Right lung (tissue), 5 donors: ENCODE results near the gene NUP210. TPM values are rescaled to one million over a fixed set of nuclear protein-coding genes. Genes with fewer than 3 reads are reported as not detected.
A peak's percentile ranks its signal among the peaks of the same experiment; 100 is the strongest.

ENCODE experiments used
- DNase-seq, 2 donors: peaks; one replicate each; pipeline ENCODE4 v3.0.0-alpha.2; 2013
- polyA plus RNA-seq, 5 donors: library from polyadenylated mRNA; unstranded; fragments of 120-200 nt; gene quantifications; one replicate each; pipeline versions ENCODE4 v1.2.1 to v1.2.3, GENCODE V29; 2013; ENCODE audit warnings: inconsistent platforms in 1 of 5, low replicate concordance in 1 of 5; ENCODE audit not compliant: insufficient read length in 5 of 5, insufficient read depth in 1 of 5

NUP210 gene
- polyA plus RNA-seq, 5 donors: 15.0 to 18.6 (median 15.9) TPM

DNA sequence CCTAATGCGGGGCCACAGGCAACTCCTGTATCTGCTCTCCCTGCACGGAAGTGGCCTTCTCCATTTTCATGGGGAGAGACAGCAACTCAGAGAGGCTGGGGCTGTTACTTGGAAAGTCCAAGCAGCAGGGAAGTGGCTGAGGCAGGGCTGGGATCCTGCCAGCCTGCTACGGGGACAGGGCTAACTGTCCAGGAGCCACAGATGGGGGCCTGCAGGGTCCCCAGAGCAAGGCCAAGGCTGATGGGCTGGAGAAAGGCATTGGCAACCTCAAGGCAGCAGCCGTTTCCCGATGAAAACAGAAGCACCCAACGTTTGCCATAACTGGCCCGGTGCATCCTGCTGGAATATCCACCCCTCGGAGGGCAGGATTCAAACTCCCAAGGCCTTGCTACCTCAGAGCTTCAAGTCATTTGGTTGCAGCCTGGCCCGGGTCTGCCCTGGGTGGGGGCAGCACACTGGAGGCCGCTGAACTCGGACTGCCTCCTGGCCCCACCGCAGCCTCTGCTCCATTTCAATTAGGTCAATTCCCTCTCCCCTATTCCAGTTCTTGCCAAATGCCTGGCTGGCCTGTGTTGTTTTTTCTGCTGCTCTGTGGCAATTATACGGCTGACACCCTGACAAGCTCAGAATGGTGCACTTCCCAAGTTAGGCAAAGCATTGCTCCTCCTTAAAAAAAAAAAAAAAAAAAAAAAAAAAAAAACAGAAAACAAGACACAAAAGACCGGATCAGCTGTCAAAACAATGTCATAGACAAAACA is 143.5 kb downstream of the NUP210 start:
- peak; percentile 44 to 46 for DNase-seq

DNA sequence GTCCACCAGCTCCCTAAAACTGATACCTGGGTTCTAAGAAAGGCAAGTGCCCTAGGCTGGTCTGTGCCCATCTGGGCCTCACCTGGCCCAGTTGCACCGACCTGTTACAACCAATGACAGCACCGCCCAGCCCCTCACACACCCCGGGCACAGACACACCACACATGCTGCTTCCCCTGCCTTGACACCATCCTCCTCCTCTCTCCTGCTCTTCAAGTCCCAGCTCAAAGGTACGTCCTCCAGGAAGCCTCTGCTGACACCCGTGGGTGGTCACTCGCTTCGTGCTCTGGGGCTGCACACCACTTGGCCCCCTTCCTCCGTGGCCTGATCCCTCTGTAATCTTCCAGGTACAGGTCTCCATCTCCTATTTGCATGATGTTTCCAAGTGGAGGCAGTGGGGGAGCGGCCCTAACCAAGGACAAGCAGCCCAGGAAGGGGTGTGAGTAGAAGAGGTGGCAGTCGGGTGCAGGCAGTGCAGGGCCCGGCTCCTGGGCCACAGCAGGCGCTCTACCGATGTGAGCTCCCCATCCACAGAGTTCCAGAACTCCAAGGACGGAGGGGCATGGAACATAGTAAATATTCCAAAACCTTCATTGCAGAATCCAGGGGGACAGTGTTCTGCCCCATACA is 144.6 kb downstream of the NUP210 start:
- DNase-seq: no peak

DNA sequence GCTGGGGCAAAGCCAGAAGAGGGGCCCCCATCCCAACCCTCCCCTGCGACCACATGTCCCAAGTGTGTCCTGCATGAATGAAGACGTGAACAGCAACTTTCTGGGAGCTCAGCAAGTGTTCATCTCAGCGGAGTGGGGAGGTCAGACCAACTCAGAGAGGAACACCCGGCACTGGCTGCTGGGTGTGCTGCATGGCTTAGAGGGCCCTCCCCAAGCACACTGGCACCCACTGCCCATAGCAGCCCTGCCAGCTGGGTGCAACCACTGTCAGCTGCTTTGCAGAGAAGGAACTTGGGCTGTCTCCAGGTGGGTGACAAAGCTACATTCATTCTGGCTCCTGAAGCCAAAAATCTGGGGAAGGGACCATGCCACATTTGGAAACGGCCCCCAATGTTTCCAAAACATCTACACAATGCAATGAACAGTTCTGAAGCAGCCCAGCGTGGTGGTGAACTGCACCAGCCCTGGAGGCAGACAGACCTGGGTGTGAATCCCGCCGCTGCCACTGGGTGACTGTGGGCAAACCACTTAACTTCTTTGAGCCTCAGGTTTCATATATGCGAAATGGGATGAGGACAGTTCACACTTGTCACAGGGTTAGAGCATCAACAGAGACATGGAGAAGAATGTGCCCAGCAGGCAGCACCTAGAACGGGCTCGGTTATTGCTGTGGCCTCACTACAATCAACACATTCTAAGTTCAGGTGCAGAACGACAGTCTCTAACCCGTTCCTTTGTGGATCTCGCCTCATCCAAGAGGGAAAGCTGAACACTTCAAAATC is 145.4 kb downstream of the NUP210 start:
- no peak for DNase-seq

DNA sequence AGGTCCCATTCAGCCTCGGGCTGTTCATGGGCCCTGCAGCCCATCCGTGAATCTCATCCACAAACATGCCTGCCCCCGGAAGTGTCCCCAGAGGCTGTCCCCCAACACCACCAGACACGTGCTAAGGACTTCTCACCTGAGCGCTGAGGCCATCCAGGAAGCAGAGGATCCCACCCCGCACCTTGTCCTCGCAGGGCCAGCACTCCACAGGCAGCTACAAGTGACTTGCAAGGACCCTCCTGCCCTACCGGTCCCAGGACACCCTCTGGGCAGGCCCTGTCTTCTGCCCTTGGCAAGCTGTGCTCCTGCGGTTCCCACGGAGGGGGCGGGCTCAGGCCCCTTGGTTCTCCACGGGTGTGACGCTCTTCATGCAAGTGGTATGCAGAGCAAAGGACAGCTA is 146.0 kb downstream of the NUP210 start:
- no peak for DNase-seq

DNA sequence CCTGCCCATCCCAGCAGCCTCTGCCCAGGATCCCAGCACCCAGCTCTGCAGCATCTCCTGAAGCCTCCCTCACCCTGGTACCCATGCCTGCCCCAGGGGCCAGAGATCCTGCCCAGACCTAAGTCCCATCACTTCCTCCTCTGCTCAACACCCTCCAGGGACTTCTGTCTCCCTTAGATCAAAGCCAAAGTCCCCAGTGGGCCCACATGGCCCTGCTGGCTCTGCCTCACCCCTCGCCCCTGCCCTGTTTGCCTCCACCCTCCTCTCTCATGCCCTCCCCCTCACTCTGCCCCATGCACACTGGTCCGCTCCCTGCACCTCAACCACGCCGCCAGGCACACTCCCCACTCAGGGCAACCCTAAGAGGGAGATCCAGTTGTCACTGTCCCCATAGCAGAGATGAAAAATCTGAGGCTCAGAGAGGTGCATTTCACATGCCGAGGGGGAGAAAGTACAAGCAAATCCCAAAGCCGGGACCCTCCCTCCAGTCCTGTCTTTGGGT is 146.5 kb downstream of the NUP210 start:
- DNase-seq: no peak

DNA sequence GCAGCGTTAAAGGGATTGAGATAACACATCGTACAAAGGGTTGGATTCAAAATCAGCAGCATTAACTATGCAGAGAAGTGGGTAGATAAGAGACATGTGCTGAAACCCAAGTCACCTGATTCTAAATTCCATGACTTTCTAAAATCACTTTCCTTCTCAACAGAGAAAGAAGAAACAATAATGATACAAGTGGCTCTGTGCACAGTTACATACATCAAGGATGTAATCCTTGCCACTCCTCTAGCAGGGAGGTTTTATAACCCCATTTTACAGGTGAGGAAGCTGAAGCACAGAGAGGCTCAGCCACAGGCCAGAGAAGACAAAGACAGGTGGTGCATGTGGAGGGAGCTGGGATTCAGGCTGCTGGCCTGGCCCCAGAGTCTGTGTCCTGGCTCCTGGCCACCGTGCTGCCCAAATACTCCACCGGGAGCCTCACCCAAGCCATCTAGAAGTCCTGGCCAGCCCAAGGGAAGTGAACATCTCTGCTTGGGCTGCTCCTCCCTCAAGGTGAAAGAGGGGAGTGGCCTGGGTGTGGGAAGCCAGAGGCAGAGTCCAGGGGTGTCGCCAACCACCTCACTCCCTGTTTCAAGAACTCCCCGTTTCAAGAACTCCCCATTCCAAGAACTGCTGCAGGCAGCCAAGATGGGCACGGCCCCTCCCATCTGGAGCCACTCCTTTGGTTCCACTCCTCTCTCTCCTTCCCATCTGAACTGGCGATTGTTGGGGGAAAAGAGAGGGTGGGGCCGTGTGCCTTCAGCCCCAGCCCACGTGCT is 147.1 kb downstream of the NUP210 start:
- no peak for DNase-seq

DNA sequence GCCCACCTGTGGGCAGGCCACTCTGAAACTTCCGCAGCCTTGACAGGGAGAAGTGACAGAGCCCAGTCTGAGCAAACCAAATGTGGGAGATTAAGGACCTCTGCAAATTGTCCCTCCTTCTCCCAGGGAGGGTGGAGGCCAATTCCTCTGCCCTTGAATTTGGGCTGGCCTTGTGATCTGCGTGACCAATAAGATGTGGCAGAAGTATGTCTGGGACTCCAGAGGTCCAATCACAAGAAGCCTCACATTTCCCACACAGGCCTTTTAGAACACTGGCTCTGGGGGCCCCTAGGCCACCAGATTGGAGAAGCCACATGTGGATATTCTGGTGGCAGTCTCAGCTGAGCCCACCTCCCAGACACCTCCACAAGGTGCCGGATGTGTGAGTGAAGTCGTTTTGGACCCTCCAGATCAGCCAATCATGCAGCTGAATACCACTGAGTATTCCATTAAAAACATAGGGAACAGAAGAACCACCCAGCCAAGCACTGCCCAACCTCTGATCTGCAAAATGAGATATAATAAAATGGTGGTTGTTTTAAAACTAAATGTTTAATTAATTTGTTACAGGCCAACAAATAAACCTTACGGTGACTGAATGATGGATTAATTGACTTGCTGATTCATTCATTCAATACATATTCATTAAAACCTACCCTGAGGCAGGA is 150.3 kb downstream of the NUP210 start:
- DNase-seq: no peak

DNA sequence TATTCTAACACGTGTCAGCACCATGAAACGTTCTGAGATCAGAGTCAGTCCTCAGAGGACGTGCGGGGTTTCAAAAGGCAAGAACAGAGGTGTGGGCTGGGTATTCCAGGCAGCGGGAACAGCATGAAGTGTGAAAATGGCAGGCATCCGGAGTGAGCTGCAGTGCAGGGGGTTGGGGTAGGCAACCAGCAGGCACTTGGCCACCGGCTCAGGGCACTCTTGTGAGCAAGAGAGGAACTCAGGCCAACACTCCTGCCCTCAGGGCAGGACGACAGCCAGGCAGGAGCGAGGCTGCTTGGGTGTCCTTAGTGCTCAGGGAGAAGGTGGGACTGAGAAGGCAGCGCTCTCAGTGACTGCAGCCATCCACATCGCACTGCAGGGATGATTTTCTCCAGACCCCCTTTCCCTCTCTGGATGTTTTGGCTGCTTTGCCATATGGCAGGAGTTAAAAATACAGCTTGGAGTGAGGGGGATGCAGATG is 151.1 kb downstream of the NUP210 start:
- DNase-seq: no peak

DNA sequence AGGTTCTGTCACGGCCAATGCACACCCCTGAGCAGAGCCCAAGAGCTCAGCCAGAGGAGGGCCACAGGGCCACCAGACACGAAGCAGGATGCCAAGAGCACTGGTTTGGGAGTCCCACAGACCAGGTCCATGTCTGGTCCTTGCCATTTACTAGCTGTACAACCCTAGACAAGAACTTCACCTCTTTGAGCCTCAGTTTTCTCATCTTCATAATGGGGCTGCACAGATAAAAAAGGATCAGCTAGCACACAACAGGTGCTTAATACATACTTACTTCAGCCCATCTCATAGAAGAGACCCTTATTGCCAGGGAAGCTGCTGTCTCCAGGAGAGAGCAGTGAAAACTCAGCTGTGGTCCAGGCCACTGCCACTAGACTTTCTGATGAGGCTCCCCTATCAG is 152.0 kb downstream of the NUP210 start:
- DNase-seq: no peak

DNA sequence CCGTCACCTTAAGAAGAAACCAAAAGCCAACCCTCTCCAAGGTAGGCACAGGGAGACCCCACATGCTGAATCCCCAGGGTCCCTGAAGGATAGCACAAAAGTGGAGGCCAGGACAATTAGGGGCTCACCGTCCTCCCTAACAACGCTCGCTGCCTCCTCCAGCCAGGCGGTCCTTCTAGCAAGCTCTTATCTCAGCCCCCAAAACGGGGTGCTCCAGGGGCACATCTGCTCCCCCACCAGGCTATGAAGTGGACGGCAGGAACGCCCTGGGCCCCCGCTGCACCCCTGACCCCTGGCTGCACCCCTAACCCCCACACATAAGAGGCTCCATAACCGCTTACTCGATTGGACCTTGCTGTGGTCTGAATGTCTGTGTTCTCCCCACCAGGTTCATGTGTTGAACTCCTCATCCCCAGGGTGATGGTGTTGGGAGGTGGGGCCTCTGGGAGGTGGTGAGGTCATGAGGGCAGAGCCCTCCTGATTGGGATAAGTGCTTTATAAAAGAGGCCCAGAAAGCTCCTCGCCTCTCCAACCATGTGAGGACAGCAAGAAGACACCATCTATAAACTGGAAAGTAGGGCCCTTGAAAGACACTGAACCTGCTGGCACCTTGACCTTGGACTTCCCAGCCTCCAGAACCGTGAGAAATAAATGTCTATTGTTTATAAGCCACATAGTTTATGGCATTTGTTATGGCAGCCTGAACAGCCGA is 153.3 kb downstream of the NUP210 start:
- DNase-seq: no peak

Other genes with a start within 250 kb of the NUP210 start
- 10 to 100 TPM; 14.8 to 21.5 (median 19.1) TPM for gene HDAC11, start 60.0 kb upstream of the NUP210 start, polyA plus RNA-seq
- gene FBLN2, start 128.8 kb upstream of the NUP210 start, polyA plus RNA-seq: 10 to 100 TPM; 24.9 to 34.6 (median 29.8) TPM